Cardiac atrium fibroblast (primary cell): Measurements from ENCODE around the gene ASTE1. TPM values are rescaled to one million over a fixed set of nuclear protein-coding genes. Genes with fewer than 3 reads are reported as not detected.

Experiments used
- total RNA-seq: library from RNA; depleted of rRNA; stranded (reverse); fragments of >200 nt; gene quantifications from 2 replicates; pipeline ENCODE4 v1.2.3, GENCODE V29; 2015

Gene ASTE1, protein sequence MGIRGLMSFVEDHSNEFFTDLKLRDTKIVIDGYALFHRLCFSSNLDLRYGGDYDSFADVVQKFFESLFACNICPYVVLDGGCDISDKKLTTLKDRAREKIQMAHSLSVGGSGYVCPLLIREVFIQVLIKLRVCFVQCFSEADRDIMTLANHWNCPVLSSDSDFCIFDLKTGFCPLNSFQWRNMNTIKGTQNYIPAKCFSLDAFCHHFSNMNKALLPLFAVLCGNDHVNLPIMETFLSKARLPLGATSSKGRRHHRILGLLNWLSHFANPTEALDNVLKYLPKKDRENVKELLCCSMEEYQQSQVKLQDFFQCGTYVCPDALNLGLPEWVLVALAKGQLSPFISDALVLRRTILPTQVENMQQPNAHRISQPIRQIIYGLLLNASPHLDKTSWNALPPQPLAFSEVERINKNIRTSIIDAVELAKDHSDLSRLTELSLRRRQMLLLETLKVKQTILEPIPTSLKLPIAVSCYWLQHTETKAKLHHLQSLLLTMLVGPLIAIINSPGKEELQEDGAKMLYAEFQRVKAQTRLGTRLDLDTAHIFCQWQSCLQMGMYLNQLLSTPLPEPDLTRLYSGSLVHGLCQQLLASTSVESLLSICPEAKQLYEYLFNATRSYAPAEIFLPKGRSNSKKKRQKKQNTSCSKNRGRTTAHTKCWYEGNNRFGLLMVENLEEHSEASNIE
- total RNA-seq: 2.9 and 5.0 TPM in 2 replicates

DNA sequence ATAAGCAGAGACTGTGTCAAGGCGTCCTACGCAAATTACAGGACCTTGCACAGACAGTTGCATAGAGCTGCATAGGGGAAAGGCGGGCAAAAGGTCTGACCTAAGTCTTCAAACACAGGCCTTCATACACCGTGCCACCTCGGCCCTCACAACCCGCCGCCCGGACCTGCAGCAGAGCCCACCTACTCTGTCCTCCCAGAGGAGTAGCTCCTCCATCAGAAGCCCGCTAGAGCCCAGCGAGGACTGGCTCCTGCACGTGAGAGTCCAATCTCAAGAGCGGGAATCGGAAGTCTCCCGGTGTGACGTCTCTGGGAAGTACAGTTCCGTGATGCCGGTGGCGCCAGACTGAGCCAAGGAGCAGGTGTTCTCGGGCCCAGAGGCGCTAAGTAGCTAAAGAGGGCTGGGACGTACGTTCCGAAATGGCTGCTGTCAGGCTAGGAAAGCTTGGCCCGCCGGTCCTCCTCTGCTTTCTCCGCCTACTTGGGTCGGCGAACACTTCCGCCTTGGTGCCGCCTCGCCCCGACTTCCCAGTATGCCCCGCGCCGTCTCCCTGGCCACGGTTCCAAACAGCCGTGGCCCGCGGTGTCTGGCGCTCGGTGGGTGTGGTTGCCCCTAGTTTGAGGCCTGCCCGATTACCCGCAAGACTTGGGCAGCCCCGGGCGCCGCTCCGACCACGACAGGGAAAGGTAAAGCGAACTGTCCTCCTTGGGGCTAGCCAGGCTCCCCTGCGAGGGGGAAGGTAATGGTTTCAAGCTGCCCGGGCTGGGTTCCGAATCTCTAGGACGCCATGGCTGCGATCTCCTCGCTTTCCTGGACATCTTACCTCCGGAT is at the start of gene ASTE1, which contains the start of gene NEK11:
Gene ASTE1 (minus strand): TSS at position 505 of the 831 bp plus-strand sequence. CDS start 1,519 bp downstream, outside the sequence.
Gene NEK11 (plus strand): TSS at position 557 of the 831 bp plus-strand sequence. CDS start 2,832 bp downstream, outside the sequence.

Other genes with a start within 250 kb of the ASTE1 start
- 78.7 and 93.8 TPM in 2 replicates for gene ATP2C1, start 132.7 kb downstream of the ASTE1 start, total RNA-seq
- gene NEK11, start 52 bp upstream of the ASTE1 start, total RNA-seq: 1.9 and 2.5 TPM in 2 replicates